Testis (tissue), 2 donors: ENCODE data around the gene CHCHD3.

ENCODE experiments used
- CTCF ChIP-seq, 3 experiments: fragments of 450-650 bp in 2 of 3; fragments of 200-600 bp in 1 of 3; sonication (generic) in 1 of 3; IDR thresholded peaks; one replicate each; pipeline ENCODE4 v1.5.1; 2016 to 2019; ENCODE audit warnings: antibody characterized with exemption in 3 of 3, mild to moderate bottlenecking in 2 of 3, moderate library complexity in 1 of 3
- POLR2A ChIP-seq: fragments of 450-650 bp; IDR thresholded peaks from one replicate; pipeline ENCODE4 v1.6.1; 2017; ENCODE audit warnings: antibody characterized with exemption, mild to moderate bottlenecking, moderate library complexity

- TF ChIP-seq CTCF (IDR thresholded peaks at IDR 0.05) (no peak), POLR2A (no peak)
These were observed 144.6 kb downstream of the CHCHD3 start for GRCh38 chr7:132937286-132937685.
